ENCODE results near the gene TMPRSS11A.

TMPRSS11A gene

DNA sequence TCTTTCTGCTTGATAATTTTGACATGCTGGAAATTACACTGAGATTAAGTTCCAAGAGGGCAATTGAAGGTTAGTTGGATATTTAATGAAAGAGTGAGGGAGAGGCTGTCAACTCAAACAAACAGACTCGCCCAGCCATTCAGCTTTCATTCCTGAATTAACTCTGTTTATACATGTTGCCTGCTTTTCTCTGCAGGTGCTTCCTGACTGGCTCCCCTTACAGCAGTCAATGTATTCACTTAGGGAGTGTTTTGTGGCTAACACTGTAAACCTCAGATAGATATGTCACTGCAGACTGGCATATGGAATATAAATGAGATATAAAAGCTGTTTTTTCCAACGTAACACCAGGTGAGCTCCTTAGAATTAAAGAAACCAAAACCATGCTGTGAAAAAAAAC, 28.7 kb downstream of the TMPRSS11A start:
- in situ Hi-C loops (cut with MboI; ENCODE audit: low pct_unique_long_range_greater_than_20kb, low sequenced_read_pairs, unreplicated experiment), result no loop called here
- DNase-seq (ENCODE audit: low spot score), result no peak
- TF ChIP-seq, protein P1, sequence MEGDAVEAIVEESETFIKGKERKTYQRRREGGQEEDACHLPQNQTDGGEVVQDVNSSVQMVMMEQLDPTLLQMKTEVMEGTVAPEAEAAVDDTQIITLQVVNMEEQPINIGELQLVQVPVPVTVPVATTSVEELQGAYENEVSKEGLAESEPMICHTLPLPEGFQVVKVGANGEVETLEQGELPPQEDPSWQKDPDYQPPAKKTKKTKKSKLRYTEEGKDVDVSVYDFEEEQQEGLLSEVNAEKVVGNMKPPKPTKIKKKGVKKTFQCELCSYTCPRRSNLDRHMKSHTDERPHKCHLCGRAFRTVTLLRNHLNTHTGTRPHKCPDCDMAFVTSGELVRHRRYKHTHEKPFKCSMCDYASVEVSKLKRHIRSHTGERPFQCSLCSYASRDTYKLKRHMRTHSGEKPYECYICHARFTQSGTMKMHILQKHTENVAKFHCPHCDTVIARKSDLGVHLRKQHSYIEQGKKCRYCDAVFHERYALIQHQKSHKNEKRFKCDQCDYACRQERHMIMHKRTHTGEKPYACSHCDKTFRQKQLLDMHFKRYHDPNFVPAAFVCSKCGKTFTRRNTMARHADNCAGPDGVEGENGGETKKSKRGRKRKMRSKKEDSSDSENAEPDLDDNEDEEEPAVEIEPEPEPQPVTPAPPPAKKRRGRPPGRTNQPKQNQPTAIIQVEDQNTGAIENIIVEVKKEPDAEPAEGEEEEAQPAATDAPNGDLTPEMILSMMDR (IDR thresholded peaks at IDR 0.05; ENCODE audit: extremely low read depth, insufficient read depth, missing control alignments), result no peak

DNA sequence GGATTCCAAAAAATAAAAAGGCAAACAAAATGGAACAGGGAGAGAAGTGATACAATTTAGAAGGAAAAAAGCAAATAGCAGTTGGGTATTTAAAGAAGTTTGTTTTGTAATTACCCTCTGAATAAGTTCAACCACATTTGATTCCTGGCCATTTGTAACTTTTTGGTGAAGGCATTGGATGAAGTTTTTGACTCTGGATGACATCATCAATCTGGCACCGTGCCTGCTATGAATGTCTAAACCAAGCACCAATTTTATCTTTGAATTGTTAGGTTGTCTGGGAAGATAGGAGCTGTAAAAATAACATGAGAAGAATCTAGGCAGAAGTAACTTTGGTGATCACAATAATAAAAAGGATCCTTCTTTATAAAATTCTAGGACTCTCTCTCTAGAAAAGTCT, 29.5 kb downstream of the TMPRSS11A start:
- TF ChIP-seq, protein P1 (IDR thresholded peaks at IDR 0.05; ENCODE audit: extremely low read depth, insufficient read depth, missing control alignments), result no peak
- in situ Hi-C loops (cut with MboI; ENCODE audit: low pct_unique_long_range_greater_than_20kb, low sequenced_read_pairs, unreplicated experiment), result no loop called here
- no peak for DNase-seq (ENCODE audit: low spot score)

DNA sequence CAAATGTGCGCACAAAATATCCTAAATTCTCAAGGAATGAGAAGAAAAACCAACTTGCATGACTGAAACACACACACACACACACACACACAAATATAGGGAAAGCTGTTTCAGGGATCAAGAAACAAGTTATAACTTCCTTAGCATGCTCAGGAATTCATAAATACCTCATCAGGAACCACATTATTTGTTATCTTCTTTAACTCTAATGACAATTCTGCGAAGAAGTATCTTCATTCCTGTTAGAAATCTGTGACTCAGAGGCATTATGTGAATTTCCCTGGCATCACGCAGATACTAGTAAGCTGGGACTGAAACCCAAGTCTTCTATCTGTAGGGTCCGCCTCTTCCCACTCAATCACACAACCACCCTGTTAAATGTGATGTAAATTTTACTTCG, 30.3 kb downstream of the TMPRSS11A start:
- TF ChIP-seq, protein P1 (IDR thresholded peaks at IDR 0.05; ENCODE audit: extremely low read depth, insufficient read depth, missing control alignments), result no peak
- in situ Hi-C loops (cut with MboI; ENCODE audit: low pct_unique_long_range_greater_than_20kb, low sequenced_read_pairs, unreplicated experiment), result no loop called here
- DNase-seq (ENCODE audit: low spot score), result no peak

DNA sequence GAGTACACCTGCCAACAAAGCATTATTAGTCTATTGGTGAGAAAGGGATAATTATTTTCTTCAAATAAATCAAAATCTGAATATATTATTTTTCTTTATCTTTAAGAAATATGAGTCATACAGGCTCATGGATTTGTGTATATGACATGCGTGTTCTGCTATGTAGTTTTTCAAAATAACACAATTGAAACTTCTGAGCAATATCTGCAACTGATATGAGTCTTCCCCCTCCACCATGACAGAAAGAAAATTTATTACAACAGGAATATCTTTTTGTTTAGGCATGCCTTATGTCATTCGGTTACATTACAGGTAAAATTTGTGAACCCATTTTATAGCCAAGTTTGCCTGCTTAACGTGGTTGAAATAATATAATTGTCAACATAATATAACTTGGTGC, 32.0 kb downstream of the TMPRSS11A start:
- TF ChIP-seq, protein P1 (IDR thresholded peaks at IDR 0.05; ENCODE audit: extremely low read depth, insufficient read depth, missing control alignments), result no peak
- in situ Hi-C loops (cut with MboI; ENCODE audit: low pct_unique_long_range_greater_than_20kb, low sequenced_read_pairs, unreplicated experiment), result no loop called here
- DNase-seq (ENCODE audit: low spot score), result no peak

DNA sequence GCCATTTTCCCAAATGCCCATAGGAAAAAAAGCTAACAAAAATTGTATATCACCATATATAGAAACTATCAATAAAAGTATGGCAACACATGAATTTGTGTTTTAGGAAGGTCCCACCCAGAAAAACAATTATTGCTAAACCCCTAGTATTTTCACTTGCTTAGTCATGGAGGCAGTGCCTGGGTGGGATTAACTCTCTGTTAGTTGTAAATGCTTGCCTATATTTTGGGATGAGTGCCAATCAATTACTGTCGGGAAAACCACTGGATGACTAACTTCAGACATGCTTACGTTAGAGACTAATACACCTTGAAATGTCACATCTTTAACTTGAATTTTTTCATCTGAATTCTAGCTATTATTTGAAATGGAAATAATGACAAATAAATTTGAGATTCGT, 33.9 kb downstream of the TMPRSS11A start:
- DNase-seq (ENCODE audit: low spot score), result no peak
- TF ChIP-seq, protein P1 (IDR thresholded peaks at IDR 0.05; ENCODE audit: extremely low read depth, insufficient read depth, missing control alignments), result no peak
- in situ Hi-C loops (cut with MboI; ENCODE audit: low pct_unique_long_range_greater_than_20kb, low sequenced_read_pairs, unreplicated experiment), result no loop called here

DNA sequence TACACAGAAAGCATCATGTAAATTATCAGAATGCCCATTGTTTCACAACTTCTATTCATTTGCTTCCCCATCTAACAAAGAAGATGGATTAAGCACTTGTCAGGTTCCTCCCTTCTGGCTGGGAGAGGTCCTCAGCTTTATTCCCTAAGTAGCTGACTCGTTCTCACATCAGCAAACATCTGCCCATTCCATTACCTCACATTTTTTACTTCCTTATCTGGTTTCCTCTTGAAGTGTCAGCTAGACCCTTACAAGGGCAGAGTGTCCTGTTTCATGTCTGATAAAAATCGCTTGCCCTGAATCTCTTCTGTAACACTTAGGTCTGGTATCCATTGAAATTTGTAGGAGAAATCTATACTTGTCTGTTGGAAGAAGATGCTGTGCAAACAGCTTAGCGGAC, 34.7 kb downstream of the TMPRSS11A start:
- DNase-seq (ENCODE audit: low spot score), result no peak
- TF ChIP-seq, protein P1 (IDR thresholded peaks at IDR 0.05; ENCODE audit: extremely low read depth, insufficient read depth, missing control alignments), result no peak
- in situ Hi-C loops (cut with MboI; ENCODE audit: low pct_unique_long_range_greater_than_20kb, low sequenced_read_pairs, unreplicated experiment), result no loop called here

DNA sequence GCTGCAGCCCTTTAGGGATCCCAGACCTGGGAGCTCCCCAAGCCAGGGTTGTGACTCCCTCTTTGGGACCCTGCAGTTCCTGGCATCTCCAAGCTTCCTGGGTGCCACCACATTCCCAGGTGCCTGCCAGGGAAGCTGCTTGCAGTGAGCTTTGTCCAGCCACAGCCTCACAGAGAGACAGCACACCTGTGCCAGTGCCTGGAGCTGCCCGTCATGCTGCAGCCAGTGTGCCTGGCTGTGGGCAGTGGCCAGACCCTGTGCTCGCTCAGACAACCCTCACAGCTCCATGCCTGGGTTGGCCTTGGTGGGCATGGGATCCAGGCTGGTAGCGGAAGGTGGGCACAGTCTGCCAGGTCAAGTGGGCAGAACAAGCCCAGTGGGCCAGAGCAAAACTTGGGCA, 36.0 kb downstream of the TMPRSS11A start:
- DNase-seq (ENCODE audit: low spot score), result no peak
- in situ Hi-C loops (cut with MboI; ENCODE audit: low pct_unique_long_range_greater_than_20kb, low sequenced_read_pairs, unreplicated experiment), result no loop called here
- TF ChIP-seq, protein P1 (IDR thresholded peaks at IDR 0.05; ENCODE audit: extremely low read depth, insufficient read depth, missing control alignments), result no peak

Measured in GM13977 (cell line).